Erythroblast (primary cell): ENCODE results near the gene NLGN1.

Experiments
- GATA1 ChIP-seq: IDR thresholded peaks from 2 replicates; pipeline ENCODE4 v1.6.1; 2011; ENCODE audit warnings: low read depth, mild to moderate bottlenecking, control low read depth, low read length, moderate library complexity
- POLR2A ChIP-seq: IDR thresholded peaks from 2 replicates; pipeline ENCODE4 v1.6.1; 2011; ENCODE audit warnings: mild to moderate bottlenecking, low read length

GRCh38 chr3:173371848-173372487, 25.6 kb upstream of the NLGN1 start:
- no peak for TF ChIP-seq POLR2A
- no peak for TF ChIP-seq GATA1
